GM19043 (cell line): ENCODE results near the gene ZNF462.
"Not testable (repeated sequence)": the region's sequence is repeated elsewhere in the genome, so short reads cannot be mapped to it uniquely, and the experiment has no call there.

Source experiments
- ATAC-seq: cut with Tn5 transposase; IDR thresholded peaks from one replicate; pipeline ENCODE4 v1.9.1; 2021; ENCODE audit warnings: low read depth; ENCODE audit not compliant: unreplicated experiment

The ZNF462 gene

DNA sequence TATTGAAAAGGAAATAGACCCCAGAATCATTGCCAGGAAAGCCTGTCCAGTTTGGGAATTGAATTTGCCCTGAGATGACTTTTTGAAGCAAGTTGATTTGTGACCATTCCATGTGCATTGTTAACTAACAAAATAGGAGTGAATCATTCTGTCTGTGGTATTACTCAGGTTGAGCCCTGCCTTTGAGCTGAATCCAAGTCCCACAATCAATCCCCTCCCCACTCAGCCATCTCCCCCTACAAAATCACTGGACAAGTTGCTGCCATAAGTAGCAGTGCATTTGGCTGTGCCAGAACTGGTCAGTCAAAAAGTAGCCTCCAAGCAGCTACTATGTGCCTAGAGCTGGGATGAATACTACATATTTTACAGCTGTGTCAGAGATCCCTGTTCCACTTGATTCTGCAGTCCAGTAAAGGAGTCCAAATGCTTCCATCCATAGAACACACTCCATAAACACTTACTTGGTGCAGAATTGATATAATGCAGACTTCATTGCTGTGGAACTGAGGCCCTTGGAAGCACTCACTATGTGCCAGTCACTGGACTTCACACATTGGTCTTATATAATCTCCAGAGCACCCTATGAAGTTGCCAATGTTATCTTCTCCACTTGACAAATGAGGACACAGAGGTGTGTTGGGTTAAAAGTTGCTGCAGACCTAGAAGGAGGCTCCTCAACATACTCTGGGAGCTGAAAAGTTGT is 96.1 kb downstream of the ZNF462 start:
- ATAC-seq: no peak

DNA sequence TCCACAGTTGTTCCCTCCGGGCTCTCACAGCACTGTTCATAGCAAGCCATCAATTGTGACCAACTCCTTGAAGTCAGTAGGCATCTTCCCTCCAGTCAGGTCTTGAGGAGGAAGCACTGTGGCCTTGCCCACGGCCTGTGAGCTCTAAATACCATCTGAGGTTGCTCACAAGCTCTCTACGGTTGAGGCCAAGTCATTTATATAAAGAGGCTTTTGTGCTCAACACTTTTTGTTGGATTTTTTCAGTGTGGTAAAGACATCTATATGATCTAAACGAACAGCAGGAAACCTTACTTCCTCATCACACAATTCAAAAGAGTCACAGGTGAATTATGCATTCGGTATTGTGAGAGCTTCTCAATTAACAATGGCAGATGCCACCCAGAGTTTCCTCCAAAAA is 97.3 kb downstream of the ZNF462 start:
- ATAC-seq: no peak

DNA sequence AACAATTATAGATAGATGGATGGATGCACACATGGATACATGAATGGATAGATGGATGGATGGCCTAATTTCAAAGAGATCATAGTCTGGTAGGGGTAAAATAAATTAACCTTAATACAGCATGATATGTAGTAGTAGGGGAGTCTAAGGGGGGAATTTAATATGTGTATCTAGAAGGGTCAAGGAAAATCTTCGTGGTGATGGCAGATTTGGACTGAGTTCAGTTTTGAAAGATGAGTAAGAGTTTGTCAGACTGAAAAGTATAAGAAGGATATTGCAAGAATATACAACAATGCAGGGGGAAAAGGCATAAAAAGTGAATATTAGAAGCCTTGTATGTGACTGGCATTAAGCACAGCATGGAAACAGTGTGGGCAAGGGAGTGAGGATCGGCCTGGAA is 98.7 kb downstream of the ZNF462 start:
- ATAC-seq: no peak

DNA sequence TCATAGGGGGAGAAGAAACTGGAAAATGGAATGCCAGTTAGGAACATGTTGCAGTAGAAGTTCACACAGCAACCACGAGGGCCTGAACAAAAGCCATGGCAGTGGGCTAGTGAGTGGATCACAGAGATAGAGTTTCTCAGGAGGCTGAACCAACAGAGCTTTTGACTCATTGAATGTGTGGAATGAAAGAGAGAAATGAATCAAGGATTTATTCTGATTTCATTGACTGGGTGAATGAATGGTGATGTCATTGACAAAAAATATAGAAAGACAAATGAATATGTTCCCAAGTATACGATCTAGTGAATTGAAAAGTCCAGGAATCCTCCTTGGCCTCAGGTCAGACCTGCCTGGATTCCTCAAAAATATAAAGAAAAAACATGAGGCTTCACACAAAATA is 99.2 kb downstream of the ZNF462 start:
- ATAC-seq: no peak

DNA sequence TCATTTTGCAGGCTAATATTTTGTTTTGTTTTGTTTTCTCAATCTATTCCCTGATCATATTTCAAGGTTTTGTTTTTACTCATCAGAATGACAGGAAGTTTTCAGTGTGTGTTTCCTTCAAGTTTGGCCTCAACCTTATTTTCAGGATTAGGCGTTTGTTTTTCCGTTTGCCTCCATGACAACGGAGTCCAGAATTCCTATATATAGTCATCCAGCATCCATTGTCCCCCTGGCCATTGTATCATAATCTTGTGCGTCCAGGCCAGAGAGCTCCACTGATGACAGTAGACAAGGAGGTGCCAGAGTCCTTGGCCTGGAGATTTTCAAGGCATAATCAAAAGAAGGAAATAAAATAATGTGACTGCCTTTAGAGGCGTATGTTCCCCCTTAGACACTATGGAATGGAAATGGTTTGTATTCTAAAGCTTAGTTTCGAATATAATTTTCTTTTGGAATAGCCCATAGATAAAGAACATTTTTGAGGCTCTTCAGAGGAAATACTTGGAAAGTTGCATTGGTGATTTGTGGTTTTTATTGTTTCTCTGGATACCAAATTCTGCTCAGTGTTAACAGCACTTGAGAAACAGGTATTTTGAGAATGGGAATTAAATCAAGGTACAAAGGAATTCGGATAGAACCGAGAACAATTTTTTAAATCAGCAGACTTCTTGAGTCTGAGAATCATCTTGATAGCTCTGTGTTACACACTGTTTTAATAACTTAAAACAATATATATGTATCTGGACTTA is 99.8 kb downstream of the ZNF462 start:
- no peak for ATAC-seq

DNA sequence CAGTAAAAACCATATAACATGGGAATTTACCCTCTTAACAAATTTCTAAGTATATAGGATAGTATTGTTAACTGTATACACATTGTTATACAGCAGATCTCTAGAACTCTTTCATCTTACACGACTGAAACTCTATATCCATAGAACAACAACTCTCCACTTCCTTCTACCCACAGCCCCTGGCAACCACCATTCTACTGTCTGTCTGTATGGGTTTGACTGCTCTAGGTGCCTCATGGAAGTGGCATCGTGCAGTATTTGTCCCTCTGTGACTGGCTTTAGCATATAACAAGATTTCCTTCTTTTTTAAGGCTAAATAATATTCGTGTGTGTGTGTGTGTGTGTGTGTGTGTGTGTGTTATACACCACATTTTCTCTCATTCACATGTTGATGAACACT is 100.7 kb downstream of the ZNF462 start:
- no peak for ATAC-seq

DNA sequence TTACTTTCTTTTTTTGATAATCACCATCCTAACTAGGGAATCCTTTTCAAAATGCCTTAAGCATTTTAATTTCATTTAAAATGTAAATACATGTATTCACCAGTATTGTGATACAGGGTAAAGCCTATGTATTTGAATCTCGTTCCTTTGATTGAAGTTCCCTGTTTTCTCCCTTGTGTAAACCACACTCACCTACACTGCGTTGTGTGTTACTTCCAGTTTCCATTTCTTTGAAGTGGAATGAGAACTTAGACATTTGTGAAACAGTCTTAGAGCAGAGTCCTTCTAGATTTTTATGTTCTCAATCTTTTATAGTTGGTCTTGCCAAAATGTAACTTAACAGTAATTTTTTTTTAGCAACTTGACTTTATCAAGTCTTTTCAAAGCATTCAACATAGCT is 101.4 kb downstream of the ZNF462 start:
- ATAC-seq: no peak

DNA sequence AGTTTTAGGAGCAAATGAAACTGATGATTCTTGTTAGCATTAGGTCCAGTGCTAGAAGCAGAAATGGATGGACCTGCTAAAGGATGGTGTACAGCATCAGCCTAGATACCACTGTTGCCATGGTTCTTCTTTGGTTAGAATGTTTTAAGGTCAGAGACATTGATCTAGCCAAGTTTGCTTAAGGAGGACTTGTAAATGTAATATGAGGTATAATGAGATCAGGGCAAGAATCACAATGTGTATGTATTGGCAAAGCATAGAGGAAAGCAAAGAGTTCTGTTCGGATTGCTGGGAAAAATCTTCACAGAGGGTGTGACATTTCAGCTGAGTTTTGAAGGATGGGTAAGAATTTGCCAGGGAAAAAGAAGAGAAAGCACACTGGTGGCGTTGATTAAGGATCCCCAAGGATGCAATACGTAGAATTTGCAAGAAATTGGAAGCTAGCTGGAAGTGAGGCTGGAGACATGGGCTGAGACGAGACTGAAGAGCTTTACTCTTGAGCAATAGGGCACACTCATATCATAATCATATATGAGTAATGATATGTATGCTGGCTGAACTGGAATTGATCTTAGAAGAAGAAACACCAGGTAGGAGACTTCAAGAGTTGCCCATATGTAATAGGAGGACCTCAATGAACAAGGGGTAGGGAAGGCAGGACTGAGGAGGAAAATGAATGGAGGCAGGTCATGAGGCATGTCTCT is 102.0 kb downstream of the ZNF462 start:
- no peak for ATAC-seq

DNA sequence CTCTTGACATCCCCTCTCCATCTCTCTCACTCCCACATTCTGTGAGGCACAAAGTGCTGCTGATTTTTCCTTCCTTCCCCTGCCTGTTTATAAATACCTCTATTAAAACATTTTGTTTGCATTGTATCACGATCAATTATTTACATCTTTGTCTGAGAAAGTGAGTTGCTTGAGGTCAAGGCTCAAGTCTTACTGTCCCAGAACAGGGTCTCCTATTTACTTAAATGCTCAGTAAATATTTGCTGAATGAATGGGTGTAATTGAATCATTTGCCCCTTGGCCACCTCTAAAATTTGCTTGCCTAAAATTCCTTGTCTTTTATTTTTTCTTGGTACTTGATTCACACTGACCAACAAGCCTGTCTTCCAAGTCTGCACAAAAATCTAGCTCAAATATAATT is 103.5 kb downstream of the ZNF462 start:
- ATAC-seq: no peak

DNA sequence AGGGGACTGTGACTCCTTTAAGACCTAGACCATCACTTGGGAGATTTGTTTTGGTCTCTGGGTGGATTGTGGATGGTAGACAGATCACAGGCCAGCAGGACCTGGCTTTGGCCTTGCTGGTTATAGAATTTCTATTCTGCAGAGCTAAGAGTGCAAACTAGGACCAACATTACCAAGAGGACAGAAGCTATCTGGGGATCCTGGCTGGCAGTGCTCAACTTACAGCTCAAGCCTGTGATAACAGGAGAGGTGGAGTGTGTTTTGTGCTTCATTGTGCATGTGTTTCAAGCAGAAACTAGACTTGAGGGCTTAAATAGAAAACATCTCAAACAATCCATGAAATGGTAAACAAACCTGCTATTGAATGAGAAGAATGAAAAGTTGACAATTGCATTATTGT is 106.7 kb downstream of the ZNF462 start:
- no peak for ATAC-seq

DNA sequence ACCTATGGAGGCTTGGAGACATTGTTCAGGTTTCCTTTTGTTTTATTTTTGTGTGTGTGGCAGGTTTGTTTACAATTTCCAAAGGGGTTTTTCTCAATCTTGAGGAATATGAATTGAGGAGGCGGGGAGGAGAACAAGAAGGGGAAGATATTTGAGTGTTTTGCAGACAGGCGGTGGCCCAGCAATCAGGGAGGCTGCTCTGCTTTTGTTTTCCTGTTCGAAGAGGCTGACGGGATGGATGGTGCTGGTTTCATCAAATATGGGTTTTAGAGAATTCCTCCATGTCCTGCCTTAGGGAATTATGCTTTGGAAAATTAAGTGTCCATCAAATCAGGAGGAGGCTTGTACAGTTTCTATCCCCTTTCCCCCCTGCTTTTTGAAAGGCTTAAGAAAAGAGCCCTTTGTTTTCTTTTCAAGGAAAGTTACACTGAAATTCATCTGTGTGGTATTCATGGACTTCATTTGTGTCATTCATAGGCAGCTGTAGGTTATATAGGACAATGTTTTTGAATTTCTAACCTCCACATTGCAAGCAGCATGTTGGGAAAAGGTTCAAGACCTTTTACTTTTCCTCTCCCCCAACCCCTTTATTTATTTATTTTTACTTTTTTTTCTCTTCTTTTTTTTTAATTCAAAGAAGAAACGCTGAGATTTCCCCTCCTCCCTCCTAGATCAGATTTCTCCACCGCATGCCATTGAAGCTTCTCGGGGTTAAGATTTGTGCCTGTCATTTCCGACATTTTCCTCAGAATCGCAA is 107.4 kb downstream of the ZNF462 start:
- ATAC-seq: no peak

DNA sequence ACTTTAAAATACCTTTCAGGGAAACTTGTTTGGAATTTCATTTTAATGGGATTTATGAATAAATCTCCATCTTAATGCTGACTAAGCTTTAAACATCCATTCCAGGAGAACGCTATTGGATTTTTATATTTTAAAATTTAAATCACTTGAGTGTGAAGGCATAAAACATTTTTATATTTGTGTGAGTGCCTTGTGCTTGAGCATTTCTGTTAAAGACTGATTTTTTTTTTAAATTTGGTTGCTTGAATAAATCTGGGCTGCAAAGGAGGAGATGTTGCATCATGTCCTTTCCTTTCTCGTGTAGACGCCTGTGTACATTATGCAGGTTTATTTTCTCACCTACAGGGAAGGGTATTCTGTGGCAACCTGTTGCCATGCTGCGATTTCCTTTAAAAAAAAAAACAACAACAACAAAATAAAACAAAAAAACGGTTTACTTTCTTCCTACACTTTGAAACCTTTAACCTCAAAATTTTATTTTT is 108.1 kb downstream of the ZNF462 start:
- no peak for ATAC-seq

DNA sequence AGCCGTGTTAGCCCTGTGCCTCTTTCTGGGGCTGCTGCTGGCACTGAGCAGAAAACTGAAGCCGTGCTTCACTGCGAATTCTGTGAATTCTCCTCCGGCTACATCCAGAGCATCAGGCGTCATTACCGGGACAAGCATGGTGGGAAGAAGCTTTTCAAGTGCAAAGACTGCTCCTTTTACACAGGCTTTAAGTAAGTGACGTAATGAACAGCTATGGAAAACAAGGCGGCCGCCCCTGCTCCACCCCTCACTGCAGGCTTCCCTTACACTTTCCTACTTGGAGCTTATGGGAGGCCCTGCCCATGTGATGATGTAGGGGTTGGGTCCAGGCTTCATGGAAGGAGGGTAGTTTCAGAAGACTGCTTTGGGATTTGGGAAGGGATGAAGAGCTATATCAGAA is 109.1 kb downstream of the ZNF462 start:
- ATAC-seq: no peak

DNA sequence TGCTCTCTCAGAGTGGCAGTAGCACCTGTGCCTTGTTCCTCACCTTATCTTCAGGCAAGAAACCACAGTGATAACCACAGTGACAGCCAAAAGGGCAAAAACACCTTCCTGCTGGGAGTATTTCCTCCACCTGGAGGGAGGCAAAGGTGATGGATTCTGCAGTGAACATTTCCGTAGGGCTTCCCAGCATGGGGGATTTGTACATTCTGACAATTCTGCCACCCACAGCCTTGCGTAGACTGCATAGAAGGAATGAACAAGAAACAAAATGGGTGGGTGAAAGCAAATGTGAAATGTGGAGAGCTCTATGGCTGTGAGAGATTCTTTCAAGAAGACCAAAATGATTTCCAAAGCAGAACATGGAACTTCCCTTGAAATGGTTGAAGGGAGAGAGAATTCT is 111.4 kb downstream of the ZNF462 start:
- no peak for ATAC-seq

DNA sequence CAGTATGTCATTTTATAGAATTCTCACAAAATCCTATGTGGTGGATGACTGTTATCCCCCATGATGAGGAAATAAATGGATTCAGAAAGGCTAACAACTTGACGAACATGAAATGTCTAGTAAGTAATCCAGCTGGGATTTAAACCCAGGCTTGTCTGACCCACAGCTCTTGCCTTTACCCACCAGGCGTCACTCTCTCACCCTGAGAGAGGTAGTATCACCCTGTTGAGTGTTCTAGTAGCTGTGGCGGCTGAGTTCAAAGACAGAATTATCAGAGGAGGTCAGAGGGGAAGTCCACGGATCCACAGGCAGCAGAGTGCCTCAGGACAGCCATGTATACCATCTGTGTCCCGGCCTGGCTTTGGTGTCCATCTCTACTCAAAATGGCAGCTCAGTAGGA is 113.8 kb downstream of the ZNF462 start:
- no peak for ATAC-seq

DNA sequence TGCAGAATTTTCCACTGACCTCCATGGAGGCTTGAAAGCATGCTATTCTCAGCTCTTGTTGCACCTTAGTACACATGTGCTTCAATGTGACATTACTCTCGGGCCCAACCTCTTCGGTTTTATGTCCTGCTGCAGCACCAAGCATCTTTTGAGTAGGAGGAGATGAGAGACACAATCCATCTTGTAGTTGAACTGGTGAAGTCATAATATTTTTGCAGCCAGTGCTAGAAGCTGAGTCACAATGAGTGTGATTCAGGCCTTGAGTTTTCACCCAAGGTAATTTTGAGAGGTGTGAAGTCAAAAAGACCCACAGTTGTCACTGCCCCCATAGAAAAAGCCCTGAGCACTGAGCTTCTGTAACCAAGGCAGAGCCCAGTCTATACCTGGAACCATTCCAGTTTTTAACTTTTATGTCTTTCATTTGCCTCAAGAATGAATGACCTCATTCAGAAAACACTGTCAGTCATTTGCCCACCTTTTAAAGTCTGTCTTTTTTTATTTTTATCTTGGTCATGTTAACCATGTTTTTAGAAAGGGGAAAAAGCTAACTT is 117.7 kb downstream of the ZNF462 start:
- ATAC-seq: no peak

DNA sequence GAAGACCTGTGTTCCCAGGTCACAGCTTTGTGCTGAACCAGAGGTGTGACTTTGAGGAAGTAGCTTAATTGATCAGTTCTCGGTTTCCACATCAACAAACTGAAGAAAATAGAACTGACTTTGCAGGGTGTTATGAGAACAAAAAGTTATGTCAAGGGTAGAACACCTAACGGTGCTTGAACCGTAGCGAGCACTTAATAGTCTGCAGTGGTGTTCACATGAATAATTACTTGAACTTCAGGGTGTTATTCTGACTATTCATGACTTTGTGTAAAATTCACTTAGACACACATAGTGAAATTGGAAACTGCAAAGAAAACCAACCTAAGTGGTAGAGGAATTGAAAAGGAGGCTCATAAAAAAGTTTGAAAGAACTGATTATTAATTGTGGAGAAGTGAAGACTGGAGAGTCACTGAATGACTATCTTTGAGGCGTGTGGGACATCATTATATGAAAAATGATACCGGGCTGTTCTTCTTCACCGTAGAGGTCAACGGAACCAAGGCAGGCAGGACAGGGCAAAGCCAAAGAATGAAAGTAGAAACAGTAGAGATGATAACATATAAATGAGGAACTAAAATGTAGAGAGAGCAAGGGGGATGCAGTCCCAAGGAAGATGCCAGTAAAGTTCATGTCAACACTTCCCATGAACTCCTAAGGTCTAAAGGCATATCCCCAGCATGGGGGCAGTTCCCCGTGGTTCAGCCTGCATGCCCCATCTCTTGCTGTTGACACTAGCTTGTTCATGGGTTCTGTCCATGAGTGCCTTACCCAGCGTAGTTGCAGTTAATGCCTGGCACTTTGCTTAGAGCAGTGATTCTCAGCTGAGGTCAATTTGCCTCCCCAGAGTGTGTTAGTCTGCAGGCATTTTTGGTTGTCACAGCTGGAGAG is 118.7 kb downstream of the ZNF462 start:
- peak; percentile 74 for ATAC-seq

DNA sequence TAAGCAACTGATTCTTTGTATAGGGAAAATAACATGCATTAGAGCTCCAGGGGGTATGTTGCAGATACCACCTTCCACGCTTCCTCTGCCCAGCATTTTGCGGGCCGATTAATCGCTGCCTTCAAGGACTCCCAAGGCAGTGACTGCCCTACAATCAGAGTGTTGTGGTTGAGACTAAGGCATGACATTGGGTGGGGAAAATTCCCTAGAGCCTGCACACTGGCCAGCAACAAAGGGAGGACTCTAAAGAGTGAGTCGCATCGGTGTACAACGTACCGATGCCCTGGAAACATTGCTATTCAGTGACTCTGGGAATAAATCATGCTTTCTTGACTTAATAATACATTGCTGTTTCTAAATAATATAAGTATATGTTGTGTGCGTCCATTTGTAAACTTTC is 119.7 kb downstream of the ZNF462 start:
- ATAC-seq: no peak

DNA sequence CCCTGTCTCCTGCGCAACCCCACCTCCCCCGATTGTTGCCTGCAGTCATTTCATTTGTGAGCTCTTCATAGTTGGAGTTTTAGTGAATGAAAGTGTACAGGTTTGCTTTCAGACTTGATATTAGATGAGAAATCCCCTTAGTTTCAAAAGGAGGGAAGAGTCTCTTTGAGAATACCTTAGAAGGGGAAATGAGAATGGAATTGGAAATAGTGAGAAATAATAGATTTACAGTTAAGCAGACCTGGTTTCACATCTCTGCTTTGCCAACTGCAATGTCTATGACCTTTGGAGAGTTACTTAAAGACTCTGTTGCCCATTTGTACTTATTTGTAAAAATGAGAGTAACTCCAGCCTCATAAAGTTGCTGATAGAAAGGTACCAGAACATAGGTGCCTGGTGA is 120.4 kb downstream of the ZNF462 start:
- no peak for ATAC-seq

DNA sequence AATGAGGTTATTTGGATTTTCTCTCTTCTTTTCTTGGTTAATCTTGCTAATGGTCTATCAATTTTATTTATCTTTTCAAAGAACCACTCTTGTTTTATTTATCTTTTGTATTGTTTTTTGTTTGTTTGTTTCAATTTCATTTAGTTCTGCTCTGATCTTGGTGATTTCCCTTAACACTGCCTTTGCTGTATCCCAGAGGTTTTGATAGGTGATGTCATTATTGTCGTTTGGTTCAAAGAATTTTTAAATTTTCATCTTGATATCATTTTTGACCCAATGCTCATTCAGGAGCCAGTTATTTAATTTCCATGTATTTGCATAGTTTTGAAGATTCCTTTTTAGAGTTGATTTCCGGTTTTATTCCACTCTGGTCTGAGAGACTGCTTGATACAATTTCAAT is 126.9 kb downstream of the ZNF462 start:
- ATAC-seq: not testable (repeated sequence)
